ENCODE results near the gene CADM1.

The CADM1 gene

GRCh38 chr11:115518983-115519628 lies 14.9 kb upstream of the CADM1 start:
- DNase-seq (ENCODE audit: low read depth in 1 of 2, low spot score in 1 of 2) = no peak

- no peak for DNase-seq (ENCODE audit: low read depth in 1 of 2, low spot score in 1 of 2)
Observed at GRCh38 chr11:115515647-115516395, 11.6 kb upstream of the CADM1 start.

- DNase-seq (ENCODE audit: low read depth in 1 of 2, low spot score in 1 of 2) = no peak
Observed at GRCh38 chr11:115506954-115507675, 2.9 kb upstream of the CADM1 start.

- DNase-seq (ENCODE audit: low read depth in 1 of 2, low spot score in 1 of 2) = no peak
Observed at GRCh38 chr11:115505175-115505574, 960 bp upstream of the CADM1 start.

GRCh38 chr11:115503886-115504275 lies 334 bp downstream of the CADM1 start:
- no peak for DNase-seq (ENCODE audit: low read depth in 1 of 2, low spot score in 1 of 2)

- DNase-seq (ENCODE audit: low read depth in 1 of 2, low spot score in 1 of 2) = no peak
Observed at GRCh38 chr11:115503083-115503885, 931 bp downstream of the CADM1 start.

- no peak for DNase-seq (ENCODE audit: low read depth in 1 of 2, low spot score in 1 of 2)
Observed at GRCh38 chr11:115502636-115503082, 1.6 kb downstream of the CADM1 start.

GRCh38 chr11:115501893-115502589 lies 2.2 kb downstream of the CADM1 start:
- DNase-seq (ENCODE audit: low read depth in 1 of 2, low spot score in 1 of 2) = no peak

GRCh38 chr11:115501502-115501892 lies 2.7 kb downstream of the CADM1 start:
- DNase-seq (ENCODE audit: low read depth in 1 of 2, low spot score in 1 of 2) = no peak

- DNase-seq (ENCODE audit: low read depth in 1 of 2, low spot score in 1 of 2) = no peak
Observed at GRCh38 chr11:115500547-115501501, 3.4 kb downstream of the CADM1 start.

GRCh38 chr11:115499891-115500290 lies 4.3 kb downstream of the CADM1 start:
- DNase-seq (ENCODE audit: low read depth in 1 of 2, low spot score in 1 of 2) = no peak

- no peak for DNase-seq (ENCODE audit: low read depth in 1 of 2, low spot score in 1 of 2)
Observed at GRCh38 chr11:115499241-115499799, 4.9 kb downstream of the CADM1 start.

GRCh38 chr11:115498354-115498753 lies 5.9 kb downstream of the CADM1 start:
- no peak for DNase-seq (ENCODE audit: low read depth in 1 of 2, low spot score in 1 of 2)

GRCh38 chr11:115497303-115497702 lies 6.9 kb downstream of the CADM1 start:
- DNase-seq (ENCODE audit: low read depth in 1 of 2, low spot score in 1 of 2) = no peak

- no peak for DNase-seq (ENCODE audit: low read depth in 1 of 2, low spot score in 1 of 2)
Observed at GRCh38 chr11:115496892-115497291, 7.3 kb downstream of the CADM1 start.

GRCh38 chr11:115493905-115494304 lies 10.3 kb downstream of the CADM1 start:
- DNase-seq (ENCODE audit: low read depth in 1 of 2, low spot score in 1 of 2) = no peak

GRCh38 chr11:115493488-115493887 lies 10.7 kb downstream of the CADM1 start:
- no peak for DNase-seq (ENCODE audit: low read depth in 1 of 2, low spot score in 1 of 2)

GRCh38 chr11:115489466-115489865 lies 14.7 kb downstream of the CADM1 start:
- DNase-seq (ENCODE audit: low read depth in 1 of 2, low spot score in 1 of 2) = no peak

- no peak for DNase-seq (ENCODE audit: low read depth in 1 of 2, low spot score in 1 of 2)
Observed at GRCh38 chr11:115488945-115489344, 15.3 kb downstream of the CADM1 start.

All from activated CD4-positive, alpha-beta T cell treated with anti-CD3 and anti-CD28 coated beads, Interleukin-2, amount 50 U/mL, for 24 hours (primary cell).